Liver (tissue), 9 donors: ENCODE measurements around the gene ADAM29. TPM values are rescaled to one million over a fixed set of nuclear protein-coding genes. Genes with fewer than 3 reads are reported as not detected.

Experiments
- DNase-seq: peaks from one replicate; pipeline ENCODE4 v3.0.0-alpha.2; 2017; ENCODE audit warnings: low spot score
- H3K27ac ChIP-seq, 2 donors: one replicate each; pipeline ENCODE4 v1.7.0; 2013; ENCODE audit warnings: inconsistent platforms in 2 of 2, low read length in 2 of 2, control low read depth in 1 of 2, low read depth in 1 of 2, mild to moderate bottlenecking in 1 of 2
- H3K27me3 ChIP-seq, 4 donors: one replicate each; pipeline versions ENCODE4 v1.6.1 to v1.7.0; 2013; ENCODE audit warnings: low read length in 3 of 4, inconsistent platforms in 1 of 4, mild to moderate bottlenecking in 1 of 4, moderate library complexity in 1 of 4; ENCODE audit not compliant: control insufficient read depth in 4 of 4, insufficient read depth in 4 of 4
- H3K36me3 ChIP-seq, 4 donors: one replicate each; pipeline versions ENCODE4 v1.6.1 to v1.7.0; 2013; ENCODE audit warnings: low read length in 3 of 4, mild to moderate bottlenecking in 3 of 4, low read depth in 1 of 4, moderate library complexity in 1 of 4; ENCODE audit not compliant: control insufficient read depth in 4 of 4, insufficient read depth in 3 of 4
- H3K4me1 ChIP-seq, 4 donors: one replicate each; pipeline versions ENCODE4 v1.6.1 to v1.7.0; 2013; ENCODE audit warnings: low read length in 3 of 4, mild to moderate bottlenecking in 3 of 4, moderate library complexity in 1 of 4; ENCODE audit not compliant: control insufficient read depth in 4 of 4, insufficient read depth in 4 of 4
- H3K4me3 ChIP-seq, 3 donors: one replicate each; pipeline versions ENCODE4 v1.6.1 to v1.7.0; 2013; ENCODE audit warnings: low read length in 3 of 3, control low read depth in 1 of 3, low read depth in 1 of 3, mild to moderate bottlenecking in 1 of 3
- H3K9ac ChIP-seq, 2 donors: one replicate each; pipeline ENCODE4 v1.7.0; 2013; ENCODE audit warnings: low read length in 2 of 2, mild to moderate bottlenecking in 2 of 2, moderate library complexity in 2 of 2, control low read depth in 1 of 2, low read depth in 1 of 2
- H3K9me3 ChIP-seq, 4 donors: one replicate each; pipeline versions ENCODE4 v1.6.1 to v1.7.0; 2013; ENCODE audit warnings: low read length in 3 of 4; ENCODE audit not compliant: control insufficient read depth in 4 of 4
- CTCF ChIP-seq: fragments of 150-350 bp; IDR thresholded peaks from 2 replicates; pipeline ENCODE4 v1.5.1; 2017; ENCODE audit warnings: improper control_type of control experiment, low read depth, low read length; ENCODE audit not compliant: missing input control
- EGR1 ChIP-seq, 2 donors: IDR thresholded peaks; 2 replicates each; pipeline ENCODE4 v1.6.1; 2016 to 2018; ENCODE audit warnings: antibody characterized with exemption in 2 of 2, low read depth in 2 of 2
- FOXA1 ChIP-seq: IDR thresholded peaks from 2 replicates; pipeline ENCODE4 v1.6.1; 2016; ENCODE audit warnings: antibody characterized with exemption
- FOXA2 ChIP-seq: IDR thresholded peaks from 2 replicates; pipeline ENCODE4 v1.6.1; 2016; ENCODE audit warnings: antibody characterized with exemption
- GABPA ChIP-seq, 2 donors: IDR thresholded peaks in 1 of 2; conservative IDR thresholded peaks in 1 of 2; 2 replicates each; pipeline ENCODE4 v1.6.1; 2016; ENCODE audit warnings: antibody characterized with exemption in 2 of 2, mild to moderate bottlenecking in 1 of 2, moderate library complexity in 1 of 2
- HNF4A ChIP-seq, 2 donors: conservative IDR thresholded peaks; 2 replicates each; pipeline ENCODE4 v1.6.1; 2016; ENCODE audit warnings: antibody characterized with exemption in 2 of 2, mild to moderate bottlenecking in 2 of 2
- HNF4G ChIP-seq: IDR thresholded peaks from 2 replicates; pipeline ENCODE4 v1.6.1; 2016; ENCODE audit warnings: antibody characterized with exemption
- JUND ChIP-seq, 2 donors: IDR thresholded peaks; 2 replicates each; pipeline ENCODE4 v1.6.1; 2016; ENCODE audit warnings: antibody characterized with exemption in 2 of 2
- MAX ChIP-seq: IDR thresholded peaks from 2 replicates; pipeline ENCODE4 v1.6.1; 2016; ENCODE audit warnings: antibody characterized with exemption
- NR2F2 ChIP-seq: IDR thresholded peaks from 2 replicates; pipeline ENCODE4 v1.6.1; 2016; ENCODE audit warnings: antibody characterized with exemption
- RAD21 ChIP-seq, 2 donors: IDR thresholded peaks; 2 replicates each; pipeline ENCODE4 v1.6.1; 2016; ENCODE audit warnings: antibody characterized with exemption in 2 of 2, mild to moderate bottlenecking in 2 of 2
- RXRA ChIP-seq, 2 donors: IDR thresholded peaks; 2 replicates each; pipeline ENCODE4 v1.6.1; 2017 to 2018; ENCODE audit warnings: antibody characterized with exemption in 2 of 2, mild to moderate bottlenecking in 1 of 2
- SP1 ChIP-seq: IDR thresholded peaks from 2 replicates; pipeline ENCODE4 v1.6.1; 2018; ENCODE audit warnings: antibody characterized with exemption, mild to moderate bottlenecking
- TAF1 ChIP-seq: conservative IDR thresholded peaks from 2 replicates; pipeline ENCODE4 v1.6.1; 2016; ENCODE audit warnings: antibody characterized with exemption, mild to moderate bottlenecking
- YY1 ChIP-seq: IDR thresholded peaks from 2 replicates; pipeline ENCODE4 v1.6.1; 2016; ENCODE audit warnings: antibody characterized with exemption, mild to moderate bottlenecking
- ZBTB33 ChIP-seq: IDR thresholded peaks from 2 replicates; pipeline ENCODE4 v1.6.1; 2016; ENCODE audit warnings: antibody characterized with exemption
- WGBS: extraction: QIAGEN DNeasy Blood & Tissue Kit; methylation state at CpG from one replicate; pipeline ENCODE4 v1.1.7; 2013; 5-methylcytosine and 5-hydroxymethylcytosine counted together
- polyA plus RNA-seq, 2 donors: library from polyadenylated mRNA; stranded (reverse) in 1 of 2; unstranded in 1 of 2; fragments of 200-250 nt in 1 of 2; fragments of >200 nt in 1 of 2; fragmentation: Nextera tagmentation in 1 of 2; extraction: Ambion mirVana in 1 of 2; gene quantifications; one replicate each; pipeline versions ENCODE4 v1.2.1 to v1.2.3, GENCODE V29; 2013 to 2015
- total RNA-seq, 2 donors: library from RNA; depleted of rRNA; stranded (reverse); fragments of >200 nt; gene quantifications; one replicate each; pipeline ENCODE4 v1.2.3, GENCODE V29; 2014
- TF ChIP-seq, protein P1 (sequence below): IDR thresholded peaks from 2 replicates; pipeline ENCODE4 v1.6.1; 2016; ENCODE audit warnings: antibody characterized with exemption, mild to moderate bottlenecking
- TF ChIP-seq, protein P2 (sequence below): IDR thresholded peaks from 2 replicates; pipeline ENCODE4 v1.6.1; 2016; ENCODE audit warnings: antibody characterized with exemption
- donor health status: healthy.
- donor health status: healthy.
- donor health status: healthy.
- donor health status: healthy.
- donor health status: healthy.

ADAM29 gene
- total RNA-seq: not detected
- not detected for polyA plus RNA-seq

- no peak for DNase-seq
- TF ChIP-seq MAX: no peak
- TF ChIP-seq YY1: no peak
- no peak for TF ChIP-seq HNF4A (conservative IDR thresholded peaks at IDR 0.05)
- Histone ChIP-seq H3K27ac (no peak within 1 kb of the TSS), H3K9ac (no peak within 1 kb of the TSS), H3K27me3 (no peaks in the 10 kb centered on the region), H3K36me3 (no peaks in the 10 kb centered on the region), H3K4me3 (no peak within 1 kb of the TSS), H3K9me3 (no peaks in the 10 kb centered on the region), H3K4me1 (no peaks in the 10 kb centered on the region)
- 87% methylated on average over 5 of the region's 5 CpGs for WGBS
Observed at GRCh38 chr4:174918058-174918457, at the start of gene ADAM29. Gene ADAM29, plus strand, starts transcription at chr4:174918358. Its CDS starts 57,168 bp downstream, at chr4:174975526.

DNA sequence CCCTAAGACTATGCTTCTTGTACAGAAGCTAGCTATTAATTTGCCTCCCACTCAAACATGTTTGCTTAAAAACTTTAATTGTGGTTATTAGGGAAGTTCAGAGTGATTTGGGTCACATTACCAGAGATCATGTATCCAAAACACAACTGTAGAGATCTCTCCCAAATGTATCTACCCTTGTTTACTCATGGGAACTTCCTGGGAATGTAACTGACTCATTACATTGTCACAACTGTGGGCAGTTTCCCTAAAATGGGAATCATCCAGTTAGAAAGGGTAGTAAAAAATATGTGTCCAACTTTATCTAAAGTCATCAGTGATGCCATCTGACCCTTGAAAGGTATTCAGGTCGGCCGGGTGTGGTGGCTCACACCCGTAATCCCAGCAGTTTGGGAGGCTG is 48.8 kb upstream of the ADAM29 start:
- Histone ChIP-seq H3K9me3 (no peaks in the 10 kb centered on the region), H3K27me3 (no peaks in the 10 kb centered on the region), H3K27ac (no peak overlapping the region), H3K36me3 (no peaks in the 10 kb centered on the region), H3K4me1 (peaks cover 2 to 11% (median 5%) of the 10 kb centered on the region in 4 donors), H3K4me3 (no peak overlapping the region), H3K9ac (no peak overlapping the region)
- 73% methylated on average over 3 of the region's 3 CpGs for WGBS
- DNase-seq: no peak
- no peak for TF ChIP-seq FOXA2
- no peak for TF ChIP-seq RAD21 (IDR thresholded peaks at IDR 0.05)
- TF ChIP-seq RXRA (IDR thresholded peaks at IDR 0.05): no peak
- TF ChIP-seq HNF4A (conservative IDR thresholded peaks at IDR 0.05): no peak
- TF ChIP-seq GABPA (IDR thresholded peaks at IDR 0.05 in 1 of 2, conservative IDR thresholded peaks at IDR 0.05 in 1 of 2): no peak
- no peak for TF ChIP-seq ZBTB33
- TF ChIP-seq JUND (IDR thresholded peaks at IDR 0.05): no peak
- TF ChIP-seq FOXA1: no peak
- TF ChIP-seq YY1: no peak
- TF ChIP-seq MAX: no peak
- no peak for TF ChIP-seq TAF1
- TF ChIP-seq, protein P1, sequence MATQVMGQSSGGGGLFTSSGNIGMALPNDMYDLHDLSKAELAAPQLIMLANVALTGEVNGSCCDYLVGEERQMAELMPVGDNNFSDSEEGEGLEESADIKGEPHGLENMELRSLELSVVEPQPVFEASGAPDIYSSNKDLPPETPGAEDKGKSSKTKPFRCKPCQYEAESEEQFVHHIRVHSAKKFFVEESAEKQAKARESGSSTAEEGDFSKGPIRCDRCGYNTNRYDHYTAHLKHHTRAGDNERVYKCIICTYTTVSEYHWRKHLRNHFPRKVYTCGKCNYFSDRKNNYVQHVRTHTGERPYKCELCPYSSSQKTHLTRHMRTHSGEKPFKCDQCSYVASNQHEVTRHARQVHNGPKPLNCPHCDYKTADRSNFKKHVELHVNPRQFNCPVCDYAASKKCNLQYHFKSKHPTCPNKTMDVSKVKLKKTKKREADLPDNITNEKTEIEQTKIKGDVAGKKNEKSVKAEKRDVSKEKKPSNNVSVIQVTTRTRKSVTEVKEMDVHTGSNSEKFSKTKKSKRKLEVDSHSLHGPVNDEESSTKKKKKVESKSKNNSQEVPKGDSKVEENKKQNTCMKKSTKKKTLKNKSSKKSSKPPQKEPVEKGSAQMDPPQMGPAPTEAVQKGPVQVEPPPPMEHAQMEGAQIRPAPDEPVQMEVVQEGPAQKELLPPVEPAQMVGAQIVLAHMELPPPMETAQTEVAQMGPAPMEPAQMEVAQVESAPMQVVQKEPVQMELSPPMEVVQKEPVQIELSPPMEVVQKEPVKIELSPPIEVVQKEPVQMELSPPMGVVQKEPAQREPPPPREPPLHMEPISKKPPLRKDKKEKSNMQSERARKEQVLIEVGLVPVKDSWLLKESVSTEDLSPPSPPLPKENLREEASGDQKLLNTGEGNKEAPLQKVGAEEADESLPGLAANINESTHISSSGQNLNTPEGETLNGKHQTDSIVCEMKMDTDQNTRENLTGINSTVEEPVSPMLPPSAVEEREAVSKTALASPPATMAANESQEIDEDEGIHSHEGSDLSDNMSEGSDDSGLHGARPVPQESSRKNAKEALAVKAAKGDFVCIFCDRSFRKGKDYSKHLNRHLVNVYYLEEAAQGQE: no peak
- TF ChIP-seq HNF4G: no peak
- TF ChIP-seq CTCF: no peak
- no peak for TF ChIP-seq EGR1 (IDR thresholded peaks at IDR 0.05; ENCODE audit: low read depth in 2 of 2)
- TF ChIP-seq, protein P2, sequence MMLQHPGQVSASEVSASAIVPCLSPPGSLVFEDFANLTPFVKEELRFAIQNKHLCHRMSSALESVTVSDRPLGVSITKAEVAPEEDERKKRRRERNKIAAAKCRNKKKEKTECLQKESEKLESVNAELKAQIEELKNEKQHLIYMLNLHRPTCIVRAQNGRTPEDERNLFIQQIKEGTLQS: no peak
- no peak for TF ChIP-seq NR2F2
- TF ChIP-seq SP1: no peak
